HG02943 (cell line): Measurements from ENCODE around the gene TECRL.

Experiments
- ATAC-seq: cut with Tn5 transposase; IDR thresholded peaks from one replicate; pipeline ENCODE4 v1.9.1; 2021; ENCODE audit warnings: mild to moderate bottlenecking, low read depth, moderate library complexity; ENCODE audit not compliant: unreplicated experiment

TECRL gene

DNA sequence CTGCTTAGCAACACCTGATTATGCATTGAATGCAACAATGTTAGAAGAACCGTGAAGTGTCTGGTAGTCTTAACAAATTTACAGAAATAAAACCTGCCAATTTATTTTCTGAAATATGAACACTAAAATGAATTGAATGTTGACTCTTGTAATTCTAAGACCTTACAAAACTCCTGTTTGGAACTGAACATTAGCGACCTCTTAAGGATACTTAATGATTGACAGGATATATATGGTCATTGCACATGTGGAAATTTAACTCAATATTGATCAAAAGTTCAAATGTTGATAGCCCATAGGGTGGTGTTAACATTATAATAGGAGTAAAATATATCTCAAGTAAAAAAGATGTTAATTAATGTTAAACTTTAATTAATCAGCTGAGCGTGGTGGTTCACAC is 79.1 kb downstream of the TECRL start:
- no peak for ATAC-seq

DNA sequence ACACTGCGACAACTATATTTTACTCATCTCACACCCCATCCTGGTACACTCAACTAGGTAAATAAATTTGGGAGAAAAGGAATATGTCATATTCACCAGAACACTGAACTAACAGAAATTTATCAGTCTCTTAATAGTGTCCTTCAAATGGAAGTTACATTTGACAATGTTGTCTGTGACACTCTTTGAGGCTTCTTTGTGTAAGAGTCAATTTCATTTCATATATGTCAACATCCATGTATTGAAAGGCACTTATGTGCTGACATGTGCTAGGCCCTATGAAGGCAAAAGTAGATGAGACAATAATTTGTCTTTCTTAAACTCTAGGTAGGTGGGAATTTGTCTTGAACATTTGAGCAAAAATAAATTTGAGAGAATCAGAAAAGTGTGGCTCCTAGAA is 82.0 kb downstream of the TECRL start:
- ATAC-seq: no peak

DNA sequence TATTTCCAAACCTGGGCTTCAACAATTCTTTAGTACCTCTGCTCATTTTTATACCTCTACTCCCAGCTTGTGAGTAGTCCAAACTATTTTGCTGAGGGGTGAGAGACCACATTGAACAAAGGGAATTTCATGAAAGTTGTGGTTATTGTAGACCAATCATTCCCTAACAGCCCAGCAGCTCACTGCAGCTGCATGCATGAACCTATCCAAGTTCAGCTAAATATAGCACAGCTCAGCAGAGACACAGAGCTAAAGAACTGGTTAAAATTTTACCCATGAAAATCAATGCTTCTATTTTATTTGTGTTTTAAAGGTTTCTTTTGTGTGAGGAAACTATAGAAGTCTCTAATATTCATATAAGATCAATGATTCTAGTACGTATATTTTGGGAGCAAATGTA is 82.7 kb downstream of the TECRL start:
- no peak for ATAC-seq

DNA sequence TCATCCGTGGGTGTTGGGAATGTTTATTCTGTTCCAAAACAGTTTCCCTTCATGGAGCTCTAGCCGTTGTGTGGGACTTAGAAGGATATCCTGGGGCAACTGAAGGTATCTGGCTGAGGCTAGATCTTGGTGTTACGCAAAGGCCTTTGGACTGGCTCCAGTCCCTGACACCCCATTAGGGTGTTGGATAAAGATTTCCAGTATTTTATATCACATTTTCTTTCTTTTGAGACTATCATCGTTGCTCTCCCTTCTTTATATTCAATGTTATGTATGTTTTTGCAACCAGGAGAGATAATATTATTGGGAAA is 103.0 kb downstream of the TECRL start:
- ATAC-seq: no peak

DNA sequence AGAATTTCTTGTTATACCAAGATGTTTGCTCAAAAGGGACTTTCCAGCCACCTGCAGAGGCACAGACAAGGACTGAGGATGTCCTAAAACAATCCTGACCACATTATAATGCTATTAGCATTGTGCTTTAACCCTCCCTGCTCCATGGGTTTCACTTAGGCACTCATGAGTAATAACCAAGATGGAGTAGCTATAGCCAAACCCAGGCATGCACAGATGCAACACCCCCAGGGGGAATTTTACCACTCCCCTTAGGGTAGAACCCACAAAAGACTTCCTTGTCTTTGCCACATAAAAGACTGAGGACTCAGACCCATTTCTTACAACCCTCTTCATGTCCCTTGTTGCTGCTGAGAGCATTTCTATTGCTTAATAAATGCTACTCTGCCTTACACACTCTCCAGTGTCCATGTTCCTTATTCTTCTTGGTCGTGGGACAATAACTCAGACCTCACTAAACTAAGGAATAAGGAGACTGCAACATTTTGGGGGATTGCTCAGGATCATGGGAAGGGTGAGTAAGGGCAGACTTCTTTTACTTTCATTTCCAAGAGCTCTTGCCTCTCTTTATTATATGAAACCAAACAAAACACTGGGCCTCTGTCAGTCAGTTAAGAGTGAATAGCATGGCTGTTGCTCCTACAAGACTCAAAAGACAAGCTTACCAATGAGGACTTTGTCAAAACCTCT is 103.5 kb downstream of the TECRL start:
- no peak for ATAC-seq

DNA sequence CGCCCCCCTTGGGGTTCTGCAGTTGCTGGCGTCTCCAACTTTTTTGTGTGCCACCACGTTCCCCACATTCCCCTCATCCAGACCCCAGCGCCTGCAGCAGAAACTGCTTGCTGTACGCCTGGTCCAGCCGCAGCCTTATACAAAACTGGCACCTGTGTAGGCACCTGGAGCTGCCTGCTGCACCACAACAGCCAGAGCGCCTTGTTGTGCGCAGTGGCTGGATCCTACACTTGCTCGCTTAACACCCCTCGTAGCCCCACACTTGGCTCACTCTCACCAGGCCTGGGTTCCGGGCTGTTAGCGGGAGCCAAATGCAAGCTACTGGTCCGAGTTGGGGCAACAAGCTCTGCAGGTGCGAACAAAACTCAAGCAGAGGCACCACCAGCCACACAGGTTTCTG is 136.8 kb downstream of the TECRL start:
- no peak for ATAC-seq

DNA sequence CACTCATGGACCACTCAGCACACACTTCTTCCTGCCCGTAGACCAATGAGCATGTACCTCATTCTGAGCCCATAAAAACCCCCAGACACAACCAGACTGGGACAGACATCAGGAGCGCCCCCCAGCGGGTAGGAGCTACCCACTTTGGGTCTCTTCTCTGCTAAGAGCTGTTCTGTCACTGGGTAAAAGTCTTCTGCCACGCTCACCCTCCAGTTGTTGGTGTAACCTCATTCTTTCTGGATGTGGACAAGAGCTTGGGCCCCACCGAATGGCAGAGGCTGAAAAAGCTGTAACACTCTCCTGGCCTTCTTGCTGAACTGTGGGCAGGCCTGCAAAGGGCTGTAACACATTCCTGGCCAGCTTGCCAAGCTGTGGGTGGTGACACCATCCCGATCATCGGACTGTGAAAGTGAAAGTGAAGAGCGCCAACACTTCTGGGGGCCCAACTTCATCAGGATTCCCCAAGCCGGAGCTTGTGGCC is 137.6 kb downstream of the TECRL start:
- no peak for ATAC-seq

DNA sequence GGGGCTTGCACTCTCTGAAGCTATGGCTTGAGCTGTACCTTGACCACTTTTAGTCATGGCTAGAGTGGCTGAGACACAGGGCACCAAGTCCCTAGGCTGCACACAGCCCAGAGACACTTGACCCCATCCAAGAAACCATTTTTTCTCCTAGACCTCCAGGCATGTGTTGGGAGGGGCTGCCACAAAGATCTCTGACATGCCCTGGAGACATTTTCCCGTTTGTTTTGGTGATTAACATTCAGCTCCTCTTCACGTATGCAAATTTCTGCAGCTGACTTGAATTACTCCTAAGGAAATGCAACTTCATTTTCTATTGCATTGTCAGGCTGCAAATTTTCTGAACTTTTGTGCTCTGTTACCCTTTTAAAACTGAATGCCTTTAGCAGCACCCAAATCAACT is 142.6 kb downstream of the TECRL start:
- no peak for ATAC-seq

DNA sequence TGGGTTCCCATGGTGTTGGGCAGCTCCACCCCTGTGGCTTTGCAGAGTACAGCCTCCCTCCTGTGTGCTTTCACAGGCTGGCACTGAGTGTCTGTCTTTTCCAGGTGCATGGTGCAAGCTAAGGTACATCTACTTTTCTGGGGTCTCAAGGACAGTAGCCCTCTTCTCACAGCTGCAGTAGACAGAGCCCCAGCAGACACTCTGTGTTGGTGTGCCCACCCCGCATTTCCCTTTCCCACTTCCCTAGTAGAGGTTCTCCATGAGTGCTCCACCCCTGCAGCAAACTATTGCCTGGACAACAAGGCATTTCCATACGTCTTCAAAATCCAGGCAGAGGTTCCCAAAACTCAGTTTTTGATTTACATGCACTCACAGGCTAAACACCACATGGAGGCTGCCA is 143.0 kb downstream of the TECRL start:
- no peak for ATAC-seq

DNA sequence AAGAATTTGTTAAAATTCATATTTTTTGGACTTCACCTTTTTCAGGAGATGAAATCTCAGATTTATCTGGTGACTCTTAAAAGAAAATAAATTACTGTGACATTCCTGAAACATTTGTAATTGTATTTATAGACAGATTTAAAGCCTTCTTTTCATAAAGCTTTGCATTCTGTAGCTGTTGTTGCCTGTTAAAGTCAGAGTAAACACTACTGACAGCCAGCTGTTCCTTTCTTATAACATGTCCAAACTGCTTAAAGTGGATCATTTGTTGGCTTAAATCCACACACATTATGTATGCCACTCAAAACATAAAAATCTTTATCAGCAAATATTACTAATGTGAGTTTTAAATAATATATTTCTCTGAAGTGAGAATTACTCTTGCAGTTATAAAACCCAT is 157.5 kb downstream of the TECRL start:
- ATAC-seq: no peak

DNA sequence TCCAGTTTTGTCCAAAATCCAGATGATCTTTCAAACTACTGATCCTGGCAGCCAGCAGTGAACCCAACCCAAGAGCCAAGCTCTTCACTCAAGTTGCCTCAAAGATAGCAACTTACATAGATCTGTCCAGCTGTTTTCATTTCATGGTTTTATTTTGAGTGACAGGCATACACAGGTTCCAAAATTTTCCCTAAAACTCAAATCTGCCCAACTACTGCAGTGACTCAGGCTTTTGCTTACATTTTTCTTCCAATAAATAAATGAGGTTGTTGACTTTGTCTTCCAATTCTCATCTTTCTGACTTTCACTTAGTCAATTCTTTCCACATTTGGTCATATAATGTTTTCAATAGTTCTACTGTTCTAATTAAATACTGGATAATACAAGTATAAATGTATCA is 158.8 kb downstream of the TECRL start:
- no peak for ATAC-seq

DNA sequence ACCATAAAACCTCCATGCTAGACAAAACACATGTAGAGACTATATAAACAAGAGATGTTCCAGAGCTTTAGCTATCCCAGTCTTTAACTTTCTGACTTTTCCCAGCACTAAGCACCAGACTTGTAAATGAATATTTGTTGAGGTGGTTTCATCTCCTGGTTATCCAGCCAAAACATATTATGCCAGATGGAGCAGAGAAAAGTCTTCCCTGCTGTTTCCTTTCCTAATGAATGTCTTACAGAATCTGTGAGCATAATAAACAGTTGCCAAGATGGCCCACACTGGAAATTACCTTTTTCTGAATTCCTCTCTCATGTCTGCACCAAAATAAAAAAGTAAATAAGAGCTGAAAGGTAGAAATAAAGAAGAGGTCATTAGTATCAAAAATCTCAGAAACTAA is 159.2 kb downstream of the TECRL start:
- no peak for ATAC-seq

DNA sequence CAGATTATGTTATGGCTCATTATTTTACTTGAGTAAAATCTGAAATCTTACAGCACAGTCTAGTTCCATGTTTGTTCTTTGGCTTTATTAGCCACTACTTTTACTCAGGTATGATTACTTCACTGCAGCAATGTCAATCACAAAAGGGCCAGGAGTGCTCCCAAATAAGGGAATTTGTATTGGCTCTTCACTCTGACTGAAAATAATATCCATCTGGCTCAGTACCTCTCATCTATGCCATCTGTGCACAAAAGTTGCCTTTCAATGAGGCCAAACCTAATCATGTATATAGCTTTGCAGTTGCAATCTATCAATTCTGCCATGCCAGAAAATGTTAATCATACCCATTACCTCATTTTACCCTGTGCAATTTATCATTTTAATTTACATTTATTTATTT is 161.1 kb downstream of the TECRL start:
- no peak for ATAC-seq

DNA sequence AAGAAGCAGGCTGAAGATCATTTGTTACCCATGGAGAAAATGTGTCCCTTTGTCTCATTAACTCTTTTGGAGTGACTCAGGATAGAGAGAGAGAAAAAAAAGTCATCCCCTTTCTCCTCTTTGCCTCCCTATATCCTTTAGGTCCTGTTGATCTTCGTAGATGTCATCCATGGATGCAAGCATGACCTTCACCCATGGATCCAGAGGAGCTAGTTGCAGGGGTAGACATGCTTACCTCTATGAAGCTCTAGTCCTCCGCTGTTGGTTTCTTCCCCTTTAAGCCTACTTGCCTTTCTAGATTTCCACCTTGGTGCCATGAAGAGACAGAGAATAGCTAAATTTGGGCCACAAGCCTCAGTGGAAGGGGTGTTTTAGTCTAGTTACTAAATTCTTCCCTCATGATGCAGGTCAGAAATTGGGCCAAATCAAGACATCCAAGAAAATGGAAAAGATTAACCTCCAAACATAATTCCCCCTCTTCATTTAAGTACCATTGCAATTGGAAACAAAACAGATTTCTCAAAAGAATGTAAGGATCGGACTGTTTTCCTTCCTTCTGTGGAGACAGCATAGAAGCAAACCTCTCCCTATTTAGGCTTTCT is 178.4 kb downstream of the TECRL start:
- no peak for ATAC-seq
